HG02678 (cell line): Measurements from ENCODE around the gene COL5A1.

Source experiments
- ATAC-seq: cut with Tn5 transposase; IDR thresholded peaks from one replicate; pipeline ENCODE4 v1.9.1; 2021; ENCODE audit warnings: mild to moderate bottlenecking, moderate library complexity; ENCODE audit not compliant: unreplicated experiment

COL5A1 gene

DNA sequence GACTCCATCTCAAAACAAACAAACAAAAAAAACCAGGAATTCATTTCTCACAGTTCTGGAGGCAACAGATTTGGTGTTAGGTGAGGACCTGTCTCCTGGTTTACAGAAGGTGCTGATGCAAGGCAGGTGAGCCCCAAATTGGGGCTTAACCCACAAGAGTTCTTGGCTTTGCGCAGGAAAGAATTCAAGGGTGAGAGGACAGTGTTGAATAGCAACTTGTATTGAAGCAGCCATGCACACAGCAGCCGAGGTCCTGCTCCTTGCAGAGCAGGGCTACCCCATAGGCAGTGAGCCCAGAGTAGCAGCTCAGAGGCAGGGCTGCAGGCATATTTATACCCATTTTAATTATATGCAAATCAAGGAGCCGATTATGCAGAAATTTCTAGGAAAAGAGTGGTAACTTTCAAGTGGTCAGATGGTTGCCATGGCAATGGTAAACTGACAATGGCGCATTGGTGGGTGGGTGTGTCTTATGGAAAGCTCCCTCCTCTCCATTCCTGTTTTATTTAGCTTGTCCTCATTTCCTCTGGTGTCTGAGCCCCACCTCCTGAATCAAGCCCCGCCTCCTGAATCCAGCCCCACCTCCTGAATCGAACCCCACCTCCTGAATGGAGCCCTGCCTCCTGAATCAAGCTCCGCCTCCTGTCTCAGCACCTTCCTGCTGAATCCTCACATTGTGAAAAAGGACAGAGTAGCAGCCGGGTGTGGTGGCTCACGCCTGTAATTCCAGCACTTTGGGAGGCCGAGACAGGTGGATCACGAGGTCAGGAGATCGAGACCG lies 34.5 kb upstream of the COL5A1 start:
- no peak for ATAC-seq

DNA sequence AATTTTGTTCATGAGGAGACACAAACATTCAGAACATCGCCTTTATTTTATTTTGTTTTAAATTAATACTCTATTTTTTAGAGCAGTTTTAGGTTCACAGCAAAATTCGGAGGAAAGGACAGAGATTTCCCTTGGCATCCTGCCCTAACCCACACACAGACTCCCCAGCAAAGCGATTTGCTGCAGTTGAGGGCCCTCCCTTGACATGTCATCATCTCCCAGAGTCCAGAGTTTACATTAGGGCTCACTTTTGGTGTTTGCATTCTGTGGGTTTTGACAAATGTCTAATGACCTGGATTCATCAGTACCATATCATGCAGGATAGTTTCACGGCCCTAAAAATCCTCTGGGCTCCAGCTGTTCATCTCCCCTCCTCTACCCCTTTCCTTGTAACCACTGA lies 33.6 kb upstream of the COL5A1 start:
- no peak for ATAC-seq

DNA sequence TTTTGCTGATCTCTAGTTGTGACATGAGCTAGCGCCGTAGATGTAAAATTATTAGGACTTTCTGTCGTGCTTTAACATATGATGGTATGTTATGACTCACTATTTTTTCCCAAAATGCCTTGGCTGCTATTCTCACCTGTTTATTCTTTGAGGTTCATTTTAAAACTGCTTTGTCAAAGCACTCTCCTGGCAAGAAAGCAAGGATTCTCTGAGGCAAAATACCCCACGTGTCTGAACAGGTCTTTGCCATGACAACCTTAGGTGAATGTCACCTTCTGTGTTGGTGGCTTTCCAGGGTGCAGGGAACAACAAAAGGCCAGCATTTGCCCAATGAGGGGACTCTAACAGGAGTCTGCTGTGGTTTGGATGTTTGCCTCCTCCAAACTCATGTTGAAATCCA lies 30.6 kb upstream of the COL5A1 start:
- ATAC-seq, result no peak

DNA sequence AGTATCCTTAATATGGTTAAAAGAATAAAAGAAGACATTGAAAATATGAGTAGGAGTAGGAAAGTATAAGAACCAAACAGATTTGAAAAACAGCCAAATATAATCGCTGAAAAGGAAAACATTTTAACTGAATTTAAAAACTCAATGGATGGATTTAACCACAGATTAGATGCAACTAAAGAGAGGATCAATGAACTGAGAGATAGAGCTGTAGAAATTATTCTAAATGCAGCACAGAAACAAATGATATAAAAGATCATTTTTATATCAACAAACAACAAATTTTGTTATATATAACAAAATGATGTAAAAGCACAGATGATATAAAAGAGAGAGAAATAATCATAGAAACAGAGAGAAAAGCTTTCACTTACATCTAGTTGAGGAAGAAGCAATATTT lies 29.3 kb upstream of the COL5A1 start:
- no peak for ATAC-seq

DNA sequence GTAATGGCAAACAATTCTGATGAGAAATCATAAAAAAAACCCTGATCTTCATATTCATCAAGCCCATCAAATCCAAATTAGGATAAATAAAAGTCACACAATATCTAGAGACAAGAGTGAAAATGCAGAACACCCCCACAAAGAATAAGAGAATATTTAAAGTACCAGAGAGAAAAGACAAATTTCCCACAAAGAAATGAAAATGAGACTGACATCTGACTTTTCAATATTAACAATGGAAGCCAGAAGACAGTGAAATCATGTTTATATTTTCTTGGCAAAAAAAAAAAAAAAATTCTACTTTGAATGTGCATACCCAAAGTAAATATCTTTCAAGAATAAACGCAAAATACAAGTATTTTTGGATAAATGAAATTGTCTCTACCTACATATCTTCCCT lies 28.9 kb upstream of the COL5A1 start:
- ATAC-seq, result no peak

DNA sequence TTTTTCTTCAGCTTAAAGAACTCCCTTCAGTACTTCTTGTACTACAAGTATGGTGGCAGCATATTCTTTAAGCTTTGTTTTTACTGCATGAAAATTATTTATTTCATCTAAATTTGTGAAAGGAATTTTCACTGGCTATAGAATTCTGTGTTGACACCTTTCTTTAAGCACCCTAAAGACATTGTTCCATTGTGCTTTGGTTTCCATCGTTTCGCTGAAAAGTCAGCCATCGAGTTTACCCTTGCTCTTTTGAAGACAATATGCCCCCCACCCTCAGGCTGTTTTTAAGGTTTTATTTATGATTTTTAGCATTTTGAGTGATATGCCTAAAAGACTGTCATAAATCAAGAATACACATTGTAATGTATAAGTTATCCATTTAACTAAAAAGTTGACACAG lies 27.3 kb upstream of the COL5A1 start:
- no peak for ATAC-seq

DNA sequence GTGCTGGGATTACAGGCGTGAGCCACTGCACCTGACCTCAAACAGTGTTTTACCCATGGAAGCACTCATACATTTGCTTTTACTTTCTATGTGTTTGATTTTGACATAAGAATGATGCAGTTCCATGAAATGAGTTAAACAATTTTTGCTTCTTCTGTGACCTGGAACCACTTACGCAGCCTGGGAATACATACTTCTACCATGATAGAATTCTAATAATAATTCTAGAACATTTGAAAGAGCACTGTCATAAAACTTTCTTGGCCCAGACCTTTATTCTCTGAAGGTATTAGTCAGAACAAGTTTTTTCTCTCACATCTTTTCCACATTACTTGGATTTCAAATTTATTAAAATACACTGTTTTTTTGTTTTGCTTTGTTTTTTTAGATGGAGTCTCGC lies 25.3 kb upstream of the COL5A1 start:
- ATAC-seq, result no peak

DNA sequence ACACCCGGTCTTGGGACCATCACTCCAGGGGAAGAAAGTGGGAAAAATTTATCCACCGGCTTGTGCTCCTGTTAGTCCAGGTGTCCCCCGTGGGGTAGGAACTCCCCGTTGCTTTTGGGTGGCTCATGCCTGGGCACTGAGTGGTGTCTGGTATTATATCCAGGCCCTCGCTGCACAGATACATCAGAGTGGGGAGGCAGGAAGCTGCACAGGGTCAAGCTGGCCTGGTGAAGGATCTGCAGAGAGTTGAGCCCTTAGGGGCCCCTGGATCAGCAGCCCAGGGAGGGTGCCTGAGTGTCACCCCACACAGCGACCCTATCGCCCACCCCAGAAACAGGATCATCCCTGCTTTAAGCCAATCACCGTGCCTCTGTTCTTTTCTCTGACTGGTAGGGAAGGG lies 24.4 kb upstream of the COL5A1 start:
- no peak for ATAC-seq

DNA sequence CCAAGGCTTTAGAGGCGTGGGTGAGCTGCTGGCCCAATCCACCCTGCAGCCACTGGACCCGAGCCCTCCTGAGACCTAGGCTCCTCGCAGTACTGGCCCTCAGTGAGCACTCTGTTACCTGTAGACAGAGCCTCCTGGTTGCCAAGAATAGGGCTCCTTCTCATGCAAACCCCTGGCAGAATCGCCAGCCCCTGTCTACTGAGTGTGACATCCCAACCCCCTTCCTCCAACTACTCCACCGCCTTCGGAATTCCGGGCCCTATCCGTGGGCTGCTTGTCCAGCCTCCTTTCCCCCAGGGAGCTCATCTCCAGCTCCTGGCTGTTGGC lies 23.8 kb upstream of the COL5A1 start:
- ATAC-seq, result no peak

DNA sequence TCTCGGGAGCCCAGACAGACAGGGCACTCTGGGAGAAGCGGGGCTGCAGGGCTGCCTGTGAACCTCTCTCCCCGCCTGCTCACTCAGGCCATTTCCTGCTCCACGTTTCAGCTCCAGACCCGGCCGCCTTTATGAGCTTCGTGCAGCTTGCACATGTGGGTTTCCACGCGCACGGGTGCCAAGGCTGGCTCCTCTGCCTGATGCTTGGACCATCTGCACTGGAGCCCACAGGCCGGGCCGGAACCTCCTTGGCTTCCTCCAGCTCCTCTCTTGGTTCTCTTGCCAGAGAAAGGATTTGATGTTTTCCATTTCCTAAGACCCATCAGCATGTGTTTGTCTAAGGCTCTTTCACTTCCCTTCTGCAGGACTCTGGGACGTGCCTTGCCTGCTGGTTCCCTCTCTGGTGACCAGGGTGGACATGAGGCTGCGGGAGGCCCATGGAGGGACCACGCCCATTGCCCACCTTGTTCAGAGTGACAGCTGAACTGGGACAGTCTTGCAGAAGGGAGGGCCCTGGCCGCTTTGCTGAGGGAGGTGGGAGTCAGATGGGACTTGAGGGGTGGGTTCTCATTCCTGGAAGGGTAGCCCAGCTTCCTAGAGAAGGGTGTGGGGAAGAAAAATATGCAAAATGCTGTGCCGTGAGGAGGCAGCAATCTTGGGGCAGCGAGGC lies 23.3 kb upstream of the COL5A1 start:
- ATAC-seq, result no peak

DNA sequence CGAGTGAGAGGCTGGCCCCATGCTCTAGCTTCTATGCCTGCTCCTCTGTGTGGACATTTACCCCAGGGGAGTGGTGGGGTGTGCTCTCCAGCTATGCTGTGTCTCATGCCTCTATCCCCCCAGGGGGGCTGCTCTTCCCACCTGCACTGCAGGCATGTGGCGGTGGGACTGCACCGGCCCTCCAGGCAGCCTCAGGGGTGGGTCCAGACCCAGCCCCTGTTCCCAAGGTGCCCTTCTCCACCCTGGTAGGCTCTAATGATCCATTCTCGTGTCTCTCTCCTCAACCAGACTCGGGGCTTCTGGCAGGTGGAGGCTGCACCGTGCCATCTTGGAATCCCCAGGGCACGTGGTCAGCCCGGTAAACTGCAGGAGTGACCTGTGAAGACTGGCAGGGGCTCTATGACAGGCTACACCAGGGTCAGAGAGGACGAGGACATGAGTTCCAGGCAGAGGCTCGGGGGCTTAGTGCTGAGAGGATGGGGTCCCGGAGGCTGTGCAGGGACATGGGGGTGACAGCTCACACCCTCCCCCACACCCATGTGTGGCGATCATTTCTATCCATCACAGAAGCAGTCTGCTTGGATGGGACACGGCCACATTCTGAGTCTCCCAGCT lies 22.7 kb upstream of the COL5A1 start:
- no peak for ATAC-seq

DNA sequence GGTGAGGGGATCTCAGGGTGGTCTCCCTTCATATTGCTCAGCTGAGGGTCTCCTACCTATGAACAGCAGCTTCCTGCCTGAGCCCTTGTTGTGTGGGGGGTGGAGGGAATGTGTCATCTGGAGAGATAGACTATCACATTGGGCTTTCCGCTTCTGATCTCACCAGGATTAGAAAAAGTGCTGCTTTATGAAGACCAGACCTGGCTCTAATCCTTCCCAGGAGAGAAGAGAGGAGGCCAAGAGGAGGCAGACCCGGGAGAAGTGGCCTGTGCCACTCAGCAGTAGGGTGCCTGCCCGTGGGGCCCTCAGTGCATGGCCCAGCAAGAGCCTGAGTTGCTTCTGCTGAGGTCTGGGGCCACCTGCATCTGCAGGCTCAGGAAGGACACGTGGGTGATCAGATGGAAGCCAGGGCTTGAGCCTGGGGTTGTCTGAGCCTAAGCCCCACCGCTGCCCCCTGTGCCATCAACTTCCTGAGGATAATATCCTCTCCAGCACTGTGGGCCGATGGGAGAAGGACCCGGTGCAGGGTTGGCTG lies 22.1 kb upstream of the COL5A1 start:
- ATAC-seq, result no peak

DNA sequence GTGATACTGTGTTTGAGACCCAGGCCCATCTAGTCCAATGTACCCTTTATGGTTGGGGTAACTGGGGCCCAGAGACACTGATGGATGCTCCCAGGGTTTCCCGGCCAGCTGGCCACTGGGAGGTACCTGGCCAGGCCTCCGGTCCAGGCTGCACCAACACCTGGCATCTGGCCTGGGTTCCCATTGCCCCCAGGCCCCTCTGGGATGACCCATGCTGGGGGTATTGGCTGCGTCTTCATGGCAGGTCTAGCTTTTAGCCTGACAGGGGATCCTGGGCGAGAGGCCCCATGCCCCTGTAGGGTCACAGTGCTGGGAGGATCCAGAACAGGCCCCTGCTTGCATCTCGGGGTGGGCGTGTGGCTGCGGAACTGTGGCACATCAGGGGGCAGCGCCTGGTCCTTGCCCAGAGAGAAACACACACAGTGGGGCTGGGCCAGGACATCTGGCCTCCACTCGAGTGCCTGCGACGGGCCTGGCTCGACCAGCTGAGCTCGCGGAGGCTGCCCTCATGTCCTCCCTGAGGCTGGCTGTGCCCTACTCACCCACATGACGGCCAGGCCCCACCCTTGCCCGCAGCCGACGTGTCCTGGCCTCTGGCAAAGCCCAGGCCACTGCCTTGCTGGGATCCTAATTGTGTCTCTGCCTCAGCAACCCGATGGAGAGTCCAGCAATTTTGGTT lies 21.5 kb upstream of the COL5A1 start:
- no peak for ATAC-seq

DNA sequence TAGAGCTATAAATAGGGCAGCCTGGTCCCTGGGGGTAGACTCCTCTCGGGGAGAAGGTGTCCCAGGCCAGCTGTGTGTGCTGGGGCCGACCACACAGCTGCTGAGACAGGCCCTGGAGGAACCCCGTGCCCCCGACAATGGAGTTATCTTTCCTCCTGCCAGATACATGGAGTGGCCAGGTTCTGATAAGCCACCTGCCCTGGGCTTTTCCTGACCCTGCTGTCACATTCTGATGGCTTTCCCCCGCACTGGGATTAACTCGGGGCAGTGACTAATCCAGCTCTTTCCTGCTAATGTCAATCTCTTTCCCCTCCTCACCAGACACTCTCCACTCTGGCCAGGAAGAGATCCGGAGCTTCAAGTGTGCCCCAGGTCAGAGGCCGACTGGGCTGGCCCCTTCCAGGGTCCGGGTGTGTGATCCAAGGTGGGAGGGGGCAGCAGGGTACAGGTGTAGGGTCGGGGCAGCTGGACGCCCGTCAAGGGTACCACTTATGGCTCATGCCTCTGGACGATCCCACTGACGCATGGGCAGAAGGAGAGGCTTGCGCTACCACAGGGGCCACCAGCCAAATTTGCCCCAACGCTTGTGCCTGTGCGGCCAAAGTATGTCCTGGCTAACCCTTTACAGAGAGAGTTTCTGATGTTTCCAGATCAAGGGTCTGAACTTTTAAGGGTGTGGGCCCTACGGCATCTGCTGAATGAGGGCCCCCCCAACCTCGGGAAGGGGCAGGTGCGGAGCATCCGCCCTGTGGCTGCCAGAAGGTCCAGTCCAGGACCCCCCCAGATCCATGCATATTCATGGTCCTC lies 20.6 kb upstream of the COL5A1 start:
- no peak for ATAC-seq

DNA sequence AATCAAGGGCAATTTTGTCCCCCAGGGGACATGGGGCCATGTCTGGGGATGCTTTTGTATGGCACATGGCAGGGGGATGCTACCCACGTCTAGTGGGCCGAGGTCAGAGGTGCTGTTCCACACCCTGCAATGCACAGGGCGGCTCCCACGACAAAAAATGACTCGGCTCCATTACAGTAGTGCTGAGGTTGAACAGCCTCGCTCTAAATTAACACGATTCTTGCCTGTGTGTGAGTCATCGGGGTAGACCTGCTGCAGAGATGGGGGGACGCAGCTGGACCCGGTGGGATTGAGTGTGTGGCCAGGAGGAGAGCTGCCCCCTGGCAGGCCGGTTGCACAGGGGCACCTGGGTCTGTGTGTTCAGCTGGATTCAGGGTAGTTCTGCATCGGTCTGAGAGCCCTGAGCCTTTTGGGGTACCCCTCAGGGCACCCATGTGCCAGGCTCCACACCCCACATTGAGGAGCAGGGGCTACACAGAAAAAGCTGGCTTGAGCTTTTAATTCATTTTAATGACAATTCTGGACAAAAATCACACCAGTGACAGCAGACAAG lies 20.0 kb upstream of the COL5A1 start:
- no peak for ATAC-seq

DNA sequence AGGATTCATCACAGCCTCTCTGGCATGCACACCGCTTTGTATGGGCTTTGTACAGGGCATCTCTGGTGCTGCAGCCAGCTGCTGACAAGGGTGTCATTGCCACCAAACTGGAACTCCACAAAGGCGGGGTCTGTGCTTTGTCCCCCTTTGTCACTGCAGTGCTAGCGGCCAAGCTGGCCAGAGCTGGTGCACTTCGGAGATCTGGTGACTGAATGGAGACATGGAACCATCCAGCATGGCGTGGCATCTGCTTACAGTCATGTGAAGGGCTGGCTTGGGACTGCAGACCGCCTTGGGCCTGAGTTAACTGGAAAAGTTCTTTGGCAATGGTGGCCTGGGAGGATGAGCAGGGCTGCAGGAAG lies 18.7 kb upstream of the COL5A1 start:
- no peak for ATAC-seq

DNA sequence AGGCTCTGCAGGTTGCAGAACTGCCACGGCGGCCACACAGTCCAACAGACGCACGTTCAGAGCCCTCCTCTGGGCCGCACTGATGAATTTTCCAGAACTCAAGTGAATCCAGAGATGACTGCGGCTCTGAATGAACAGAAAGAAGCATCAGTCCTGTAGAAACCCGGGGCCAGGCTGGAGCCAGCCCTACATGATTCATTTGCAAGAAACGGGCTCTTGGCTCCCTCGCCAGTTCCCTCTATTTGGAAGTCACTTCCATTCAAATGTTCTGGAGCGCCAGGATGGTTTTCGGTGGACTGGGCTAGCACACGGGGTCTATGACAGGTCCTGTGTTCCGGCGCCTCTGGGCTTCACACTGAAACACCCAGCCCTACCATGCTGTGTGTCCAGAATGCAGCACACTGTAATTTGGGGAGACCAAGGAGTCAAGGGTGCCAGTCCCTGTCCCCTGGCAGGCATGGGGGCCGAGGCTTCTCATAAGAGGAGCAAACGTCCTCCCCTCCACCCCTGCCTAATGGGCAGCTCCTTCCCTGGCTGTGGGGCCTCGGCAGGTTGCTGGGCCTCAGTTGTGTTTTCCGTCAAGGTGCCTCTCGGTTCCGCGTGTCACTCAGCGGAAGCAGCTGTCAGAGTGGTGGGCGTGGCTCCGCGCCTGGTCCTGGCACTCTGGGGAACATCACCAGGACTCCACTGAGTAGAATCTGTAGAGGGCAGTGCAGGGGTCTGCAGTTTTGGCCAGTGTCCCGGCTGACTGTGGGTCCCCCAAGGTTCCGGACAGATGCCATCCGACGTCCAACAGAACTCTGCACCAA lies 18.1 kb upstream of the COL5A1 start:
- ATAC-seq, result no peak

DNA sequence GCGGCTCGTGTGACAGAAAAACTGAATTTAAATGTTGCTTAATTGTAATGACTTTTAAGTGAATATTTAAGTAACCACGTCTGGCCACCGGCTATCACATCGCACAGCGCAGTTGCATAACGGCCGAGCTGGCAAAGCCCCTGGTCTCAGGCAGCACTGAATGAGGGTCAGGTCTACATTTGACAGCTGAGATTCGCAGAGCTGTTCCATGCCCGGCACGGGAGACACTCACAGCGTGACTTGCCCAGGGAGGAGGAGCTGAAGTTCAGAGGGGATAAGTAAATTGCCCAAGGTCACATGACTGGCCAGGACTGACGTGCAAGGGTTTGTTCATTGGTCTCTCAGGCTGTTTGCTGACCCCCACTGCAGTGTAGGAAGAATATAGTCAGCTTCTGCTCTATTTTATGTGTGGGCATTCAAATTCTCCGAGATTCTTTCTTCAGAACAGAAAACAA lies 17.4 kb upstream of the COL5A1 start:
- no peak for ATAC-seq

DNA sequence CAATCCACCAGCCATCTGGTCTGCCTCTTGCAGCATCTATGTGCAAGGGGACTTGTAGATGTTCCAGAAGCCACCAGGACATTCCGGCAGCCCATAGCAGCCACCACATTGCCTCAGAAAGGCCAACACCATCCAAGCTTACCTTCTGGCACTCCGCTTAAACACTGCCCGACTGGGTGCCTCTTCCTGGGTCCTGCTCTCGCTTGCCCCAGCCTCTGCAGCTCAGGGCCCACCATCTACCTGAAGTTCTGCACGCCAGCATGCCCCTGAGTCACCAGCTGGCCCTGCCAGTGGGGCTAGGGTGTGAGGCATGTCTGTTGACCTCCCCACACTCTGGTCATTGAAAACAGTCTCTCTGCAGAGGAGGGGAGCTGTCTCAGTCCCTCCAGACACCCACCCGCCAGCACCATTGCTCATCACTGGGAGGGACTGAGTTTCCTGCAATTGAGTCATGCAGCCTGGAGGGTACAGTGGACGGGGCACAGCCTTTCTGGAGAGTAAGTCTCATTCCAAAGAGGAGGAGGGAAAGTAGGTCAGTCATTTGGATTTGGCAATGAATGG lies 16.9 kb upstream of the COL5A1 start:
- ATAC-seq, result no peak
